ENCODE results near the gene BAG2.

Gene BAG2

GRCh38 chr6:57220083-57220703 lies 48.1 kb downstream of the BAG2 start:
- DNase-seq (ENCODE audit: low read depth) = no peak
- H3K4me3 ChIP-seq (ENCODE audit: low read depth, low read length) = peak overlapping the region; percentile 78
- no peak for TF ChIP-seq CTCF (IDR thresholded peaks at IDR 0.05; ENCODE audit: low read depth, low read length)
- TF ChIP-seq MAX (IDR thresholded peaks at IDR 0.05; ENCODE audit: low read depth, low read length) = no peak
- TF ChIP-seq MYC (IDR thresholded peaks at IDR 0.05; ENCODE audit: low read depth, low read length) = no peak
- TF ChIP-seq POLR2A (IDR thresholded peaks at IDR 0.05; ENCODE audit: extremely low read depth, insufficient read length) = no peak

DNA sequence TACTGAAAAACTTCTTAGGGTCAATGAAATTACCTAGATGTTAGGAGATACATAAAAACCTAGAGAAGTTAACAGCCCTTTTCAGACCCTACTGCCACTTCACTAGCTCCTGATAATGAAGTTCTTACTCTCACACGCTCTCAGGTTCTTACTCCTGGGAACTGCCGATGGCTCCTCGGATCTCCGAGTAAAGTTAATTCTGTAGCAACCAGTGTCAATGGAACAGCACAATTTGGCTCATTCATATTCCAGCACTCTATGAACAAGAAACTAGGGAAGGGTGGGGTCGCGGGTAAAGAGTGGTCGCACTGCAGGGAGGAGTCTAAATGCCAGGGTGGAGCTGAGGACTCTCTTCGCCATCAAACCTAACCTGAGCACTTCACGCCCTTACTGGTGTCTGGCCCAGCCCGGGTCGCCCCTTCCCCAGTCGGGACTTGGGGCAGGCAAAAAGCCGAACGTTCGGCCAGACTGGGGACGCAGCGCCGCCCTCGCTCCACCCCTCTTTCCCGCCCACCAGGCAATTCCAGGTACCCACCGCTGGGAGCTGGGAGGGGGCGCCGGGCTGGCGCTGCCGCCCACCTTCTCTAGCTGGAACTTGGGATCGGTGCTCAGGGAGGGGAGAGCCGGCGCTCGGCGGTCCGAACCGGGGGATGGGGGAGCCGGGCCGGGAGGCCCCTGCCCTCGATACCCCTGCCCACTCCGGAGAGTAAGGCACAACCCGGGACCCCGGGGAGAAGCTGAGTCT lies 49.2 kb downstream of the BAG2 start:
- TF ChIP-seq MYC (IDR thresholded peaks at IDR 0.05; ENCODE audit: low read depth, low read length) (no peak), CTCF (IDR thresholded peaks at IDR 0.05; ENCODE audit: low read depth, low read length) (peak; percentile 13), MAX (IDR thresholded peaks at IDR 0.05; ENCODE audit: low read depth, low read length) (no peak), POLR2A (IDR thresholded peaks at IDR 0.05; ENCODE audit: extremely low read depth, insufficient read length) (no peak)
- peak overlapping the region; percentile 78 for H3K4me3 ChIP-seq (ENCODE audit: low read depth, low read length)
- DNase-seq (ENCODE audit: low read depth) = peak; percentile 89

GRCh38 chr6:57221936-57222742 lies 50.0 kb downstream of the BAG2 start, which contains the start of gene RAB23:
Gene RAB23, minus strand, starts transcription at chr6:57222307. Its CDS starts 11,927 bp downstream, at chr6:57210380.
- TF ChIP-seq MYC (IDR thresholded peaks at IDR 0.05; ENCODE audit: low read depth, low read length) (peak; percentile 64), MAX (IDR thresholded peaks at IDR 0.05; ENCODE audit: low read depth, low read length) (peak; percentile 44; the same call in 1 of the 2 replicates), CTCF (IDR thresholded peaks at IDR 0.05; ENCODE audit: low read depth, low read length) (no peak), POLR2A (IDR thresholded peaks at IDR 0.05; ENCODE audit: extremely low read depth, insufficient read length) (peak; percentile 70)
- peak; percentile 89 for DNase-seq (ENCODE audit: low read depth)
- peak within 1 kb of the TSS; percentile 78 for H3K4me3 ChIP-seq (ENCODE audit: low read depth, low read length)

DNA sequence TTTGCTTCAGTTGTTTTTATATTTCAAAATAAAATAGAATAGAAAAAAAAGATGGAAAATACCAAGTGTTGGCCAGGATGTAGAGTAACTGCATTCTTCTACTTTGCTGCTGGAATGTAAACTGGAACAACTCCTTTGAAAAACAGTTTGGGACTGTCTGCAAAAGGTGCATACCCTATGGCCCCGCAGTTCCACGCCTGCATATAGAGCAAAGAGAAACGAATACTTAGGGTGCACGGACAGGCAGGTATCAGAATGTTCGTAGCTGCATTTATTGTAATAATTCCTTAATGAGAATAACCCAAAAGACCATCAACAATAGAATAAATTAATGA lies 50.6 kb downstream of the BAG2 start:
- TF ChIP-seq POLR2A (IDR thresholded peaks at IDR 0.05; ENCODE audit: extremely low read depth, insufficient read length) (no peak), MAX (IDR thresholded peaks at IDR 0.05; ENCODE audit: low read depth, low read length) (no peak), MYC (IDR thresholded peaks at IDR 0.05; ENCODE audit: low read depth, low read length) (no peak), CTCF (IDR thresholded peaks at IDR 0.05; ENCODE audit: low read depth, low read length) (no peak)
- DNase-seq (ENCODE audit: low read depth) = no peak
- H3K4me3 ChIP-seq (ENCODE audit: low read depth, low read length) = peak overlapping the region; percentile 78

DNA sequence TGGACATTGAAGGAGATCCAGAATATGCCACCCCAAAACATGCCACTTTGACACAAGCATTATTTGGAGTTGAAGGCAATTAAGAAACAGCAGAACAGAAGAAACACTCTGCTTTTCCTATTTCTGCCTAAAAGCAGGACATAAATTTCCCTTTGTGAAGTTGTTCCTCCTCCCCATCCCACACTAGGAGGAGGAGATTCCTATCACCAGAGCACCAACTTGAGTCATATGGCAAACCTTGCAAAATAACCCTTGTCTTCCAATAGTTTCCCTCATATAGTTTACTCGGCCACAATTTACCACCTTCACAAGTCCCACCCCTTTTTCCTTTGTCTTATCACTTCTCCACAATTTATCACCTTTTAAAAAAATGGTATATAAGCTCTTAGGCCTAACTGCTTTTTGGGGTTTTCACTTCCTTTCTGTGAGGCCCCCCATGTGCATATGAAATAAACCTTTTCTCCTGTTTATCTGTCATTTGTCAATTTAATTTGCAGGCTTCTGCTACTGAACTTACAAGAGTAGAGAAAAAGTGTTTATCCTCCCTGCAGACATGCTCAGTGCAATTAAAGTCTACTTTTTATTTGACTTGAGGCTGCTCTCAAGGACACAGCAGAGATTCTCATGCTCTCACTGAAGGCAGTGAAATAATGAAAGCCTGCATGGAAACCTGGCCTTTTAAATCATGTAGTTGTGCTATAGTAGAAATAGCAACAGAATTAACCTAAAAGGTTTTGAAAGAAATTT lies 52.8 kb downstream of the BAG2 start:
- no peak for DNase-seq (ENCODE audit: low read depth)
- TF ChIP-seq MYC (IDR thresholded peaks at IDR 0.05; ENCODE audit: low read depth, low read length) (no peak), MAX (IDR thresholded peaks at IDR 0.05; ENCODE audit: low read depth, low read length) (no peak), POLR2A (IDR thresholded peaks at IDR 0.05; ENCODE audit: extremely low read depth, insufficient read length) (no peak), CTCF (IDR thresholded peaks at IDR 0.05; ENCODE audit: low read depth, low read length) (no peak)
- no peak overlapping the region for H3K4me3 ChIP-seq (ENCODE audit: low read depth, low read length)

Measured in NB4 (cell line).